ENCODE results near the gene SNAPC5.
"Not testable (repeated sequence)": the region's sequence is repeated elsewhere in the genome, so short reads cannot be mapped to it uniquely, and the experiment has no call there.

The SNAPC5 gene

DNA sequence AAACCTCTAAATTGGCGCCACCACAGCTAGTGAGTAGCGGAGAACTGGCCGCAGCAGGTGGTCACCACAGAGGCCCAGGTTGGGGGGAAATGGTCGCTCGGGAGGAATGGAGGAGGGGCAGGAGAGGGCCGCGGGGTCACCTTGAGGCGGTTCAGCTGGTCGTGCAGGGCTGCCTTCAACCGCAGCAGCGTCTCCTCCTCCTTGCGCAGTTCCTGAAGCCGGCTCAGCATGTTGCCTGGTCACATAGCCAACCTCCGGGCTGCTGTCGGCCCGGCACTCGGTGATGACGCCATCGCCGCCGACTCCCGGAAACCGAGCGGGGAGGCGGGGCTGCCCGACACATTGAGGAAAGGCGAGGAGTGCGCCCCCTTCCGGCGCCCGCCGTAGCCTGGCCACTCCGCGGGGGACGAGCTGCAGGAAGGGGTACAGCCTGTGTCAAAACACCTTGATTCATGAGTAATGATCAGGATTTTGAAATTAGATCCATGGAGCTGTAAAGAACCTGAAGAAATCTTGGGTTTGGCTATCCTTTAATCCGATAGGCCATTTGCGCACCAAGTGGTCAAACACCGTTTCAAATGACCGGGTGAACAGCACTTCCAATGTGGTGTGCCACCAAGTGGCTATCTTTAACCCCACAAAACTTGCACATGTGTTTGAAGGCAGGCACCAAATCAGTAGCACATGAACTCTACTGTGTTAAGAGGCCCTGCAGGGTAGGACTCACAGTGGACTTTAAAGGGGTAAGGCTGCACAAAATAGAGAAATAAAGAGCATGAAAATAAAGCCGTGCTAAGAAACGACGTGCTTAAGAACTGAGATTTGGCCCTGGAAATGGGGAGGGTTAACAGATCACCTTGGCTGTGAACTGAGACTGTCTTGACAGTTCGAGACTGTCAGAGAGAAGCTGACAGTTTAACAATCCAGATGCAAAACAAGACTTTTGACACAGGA, at the start of gene SNAPC5:
TSS of gene SNAPC5 (minus strand) at position 261 of the 954 bp plus-strand sequence. CDS start at position 230, 31 bp downstream.
- peak; percentile 98 for DNase-seq

DNA sequence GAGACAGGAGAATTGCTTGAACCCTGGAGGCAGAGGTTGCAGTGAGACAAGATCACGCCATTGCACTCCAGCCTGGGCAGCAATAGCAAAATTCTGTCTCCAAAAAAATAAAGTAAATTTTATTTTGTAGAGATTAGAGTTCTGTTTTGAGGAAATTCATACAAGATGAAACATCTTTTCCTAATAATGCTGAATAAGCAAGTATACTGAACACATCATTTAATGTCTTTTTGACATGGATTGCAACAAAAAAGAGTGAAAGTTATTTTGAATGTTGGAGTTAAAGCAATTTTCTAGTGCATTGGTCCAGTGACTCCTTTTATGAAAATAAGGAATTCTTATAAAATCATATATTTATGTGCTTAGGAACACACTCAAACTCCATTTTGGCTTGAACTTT, 47.7 kb upstream of the SNAPC5 start:
- no peak for DNase-seq

DNA sequence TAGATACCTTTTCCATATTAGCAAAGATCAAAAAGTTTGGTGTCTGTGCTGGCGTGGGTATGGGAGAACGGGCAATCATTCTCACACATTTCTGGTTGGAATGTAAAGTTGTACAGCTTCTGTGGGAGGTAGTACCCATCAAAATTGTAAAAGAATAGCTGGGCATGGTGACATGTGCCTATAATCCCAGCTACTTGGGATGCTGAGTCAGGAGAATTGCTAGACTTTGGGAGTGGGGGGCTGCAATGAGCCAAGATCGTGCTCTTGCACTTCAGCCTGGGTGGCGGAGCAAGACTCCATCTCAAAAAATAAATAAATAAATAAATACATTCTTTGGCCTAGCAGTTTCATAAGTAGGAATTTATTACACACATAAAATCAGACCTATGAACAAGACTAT, 45.3 kb upstream of the SNAPC5 start:
- no peak for DNase-seq

DNA sequence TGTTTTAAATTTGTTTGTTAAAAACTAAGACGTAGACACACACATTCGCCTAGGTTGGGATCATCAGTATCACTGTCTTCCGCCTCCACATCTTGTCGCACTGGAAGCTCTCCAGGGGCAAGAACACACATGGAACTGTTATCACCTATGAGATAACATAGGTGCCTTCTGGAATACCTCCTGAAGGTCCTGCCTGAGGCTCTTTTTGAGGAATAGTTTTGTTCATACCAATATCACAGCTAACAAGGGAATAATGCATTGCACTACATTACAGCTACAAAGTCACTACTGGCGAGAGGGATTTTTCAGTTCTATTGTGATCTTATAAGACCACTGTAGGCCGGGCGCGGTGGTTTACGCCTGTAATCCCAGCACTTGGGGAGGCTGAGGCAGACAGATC, 37.5 kb upstream of the SNAPC5 start:
- DNase-seq, result no peak

DNA sequence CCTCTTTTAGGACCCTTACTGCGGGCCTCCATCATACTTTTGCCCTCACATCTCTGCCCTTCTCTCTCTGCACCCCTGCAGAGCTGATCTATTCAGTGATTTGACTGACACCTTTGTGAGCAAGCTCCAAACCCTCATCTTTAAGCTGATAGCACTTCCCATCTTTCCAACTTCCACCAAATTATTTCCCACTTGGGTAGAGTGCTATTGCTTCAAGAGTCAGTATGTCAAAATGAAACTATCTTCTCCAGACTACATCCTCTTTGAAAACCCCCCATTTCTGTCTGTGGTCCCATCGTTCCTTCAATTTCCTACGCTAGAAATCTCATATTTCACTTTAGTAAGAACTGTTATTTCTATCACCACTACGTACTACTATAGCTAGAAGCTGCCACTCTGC, 27.3 kb upstream of the SNAPC5 start:
- no peak for DNase-seq

GRCh38 chr15:66523926-66524325, 26.4 kb upstream of the SNAPC5 start:
- no peak for DNase-seq

- no peak for DNase-seq
These were observed 18.4 kb upstream of the SNAPC5 start for GRCh38 chr15:66515901-66516322.

GRCh38 chr15:66514586-66514985, 17.0 kb upstream of the SNAPC5 start:
- DNase-seq, result no peak

DNA sequence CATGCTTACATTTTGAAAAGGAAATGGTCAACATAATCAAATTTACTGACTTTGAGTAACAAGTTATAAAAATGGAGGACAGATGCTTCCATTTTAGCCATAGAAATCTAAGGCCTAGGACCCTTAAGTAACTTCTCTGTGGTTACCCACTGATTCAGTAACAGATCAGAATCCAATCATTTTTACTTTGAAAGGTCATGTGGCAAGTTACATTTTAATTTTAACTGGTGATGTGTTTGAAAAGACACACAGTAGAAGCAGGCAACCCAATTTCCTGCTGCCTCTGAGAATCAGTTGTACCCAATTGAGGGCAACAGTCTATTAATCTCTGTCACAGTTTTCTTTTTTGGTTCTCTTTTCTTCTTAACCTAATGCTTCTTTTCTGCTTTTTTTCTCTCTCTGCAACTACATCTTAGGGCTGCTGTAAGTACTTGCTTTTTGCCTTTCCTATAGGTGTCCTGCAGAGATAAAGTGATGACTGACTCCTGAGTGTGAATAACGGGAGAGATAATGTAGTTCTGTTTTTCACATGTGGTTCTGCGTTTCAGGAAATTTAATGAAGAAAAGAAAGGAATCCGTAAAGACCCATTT, 10.8 kb upstream of the SNAPC5 start:
- no peak for DNase-seq

- DNase-seq, result no peak
These were observed 8.3 kb upstream of the SNAPC5 start for GRCh38 chr15:66505818-66506217.

DNA sequence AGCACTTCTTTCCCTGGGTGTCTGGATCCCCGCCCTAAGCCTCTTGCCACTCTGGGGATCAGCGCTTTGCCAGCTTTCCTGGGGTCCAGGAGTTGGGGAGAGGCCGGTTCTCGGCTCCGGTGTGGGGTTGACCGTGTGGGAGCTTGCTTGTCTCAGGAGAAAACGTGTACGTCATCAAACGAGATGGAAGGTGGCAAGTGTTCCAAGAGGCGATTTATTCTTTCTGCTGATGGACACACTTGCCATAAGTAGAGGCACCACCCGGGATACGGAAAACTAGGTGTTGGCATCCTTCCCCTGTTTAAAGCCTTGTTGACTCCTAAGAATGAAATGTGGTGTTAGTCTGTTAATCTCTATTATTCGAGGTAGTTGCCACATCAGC, 7.9 kb upstream of the SNAPC5 start:
- no peak for DNase-seq

DNA sequence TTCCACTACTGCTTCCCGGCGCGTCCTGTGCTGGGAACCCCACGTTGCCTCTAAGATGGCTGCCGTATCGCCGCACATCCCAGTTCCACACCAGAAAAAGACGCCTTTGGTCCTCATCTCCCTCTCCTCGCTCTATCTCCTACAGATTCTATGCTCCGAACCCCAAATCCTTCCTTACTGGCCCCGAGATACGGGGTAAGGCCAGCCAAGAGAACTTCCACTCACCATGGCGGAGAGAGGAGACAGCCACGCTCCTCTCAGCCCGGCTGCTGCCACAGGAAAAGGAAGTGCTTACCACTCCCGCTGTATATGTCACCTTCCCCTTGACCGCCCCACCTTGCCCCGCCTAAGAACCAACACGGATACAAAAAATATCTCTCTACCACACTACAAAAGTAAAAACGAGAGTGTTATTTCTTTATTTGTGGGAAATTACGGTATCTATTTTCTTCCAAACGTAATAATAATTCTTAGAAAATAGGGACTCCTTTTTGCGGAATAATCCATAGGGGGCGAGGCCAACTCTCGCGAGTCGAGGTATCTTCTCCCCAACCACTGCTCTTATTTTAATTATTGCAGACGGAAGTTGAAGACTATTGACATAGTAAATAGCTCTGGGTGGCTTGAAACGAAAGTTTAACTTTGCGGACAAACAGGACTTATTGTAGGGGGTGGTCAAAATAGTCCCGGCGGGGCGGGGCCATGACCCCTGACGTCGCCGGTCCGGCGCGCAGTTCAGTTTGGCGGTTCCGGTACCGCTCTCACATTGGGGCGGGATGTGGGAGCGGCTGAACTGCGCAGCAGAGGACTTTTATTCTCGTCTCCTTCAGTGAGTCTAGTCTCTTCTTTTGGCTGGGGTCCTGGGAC, 7.2 kb upstream of the SNAPC5 start, which contains the start of the genes RPL4 and ZWILCH:
TSS of gene RPL4 (minus strand) at position 293 of the 867 bp plus-strand sequence. CDS start at position 228, 65 bp downstream.
TSS of gene ZWILCH (plus strand) at position 764 of the 867 bp plus-strand sequence. CDS start at position 777, 13 bp downstream.
- peak; percentile 89 for DNase-seq

DNA sequence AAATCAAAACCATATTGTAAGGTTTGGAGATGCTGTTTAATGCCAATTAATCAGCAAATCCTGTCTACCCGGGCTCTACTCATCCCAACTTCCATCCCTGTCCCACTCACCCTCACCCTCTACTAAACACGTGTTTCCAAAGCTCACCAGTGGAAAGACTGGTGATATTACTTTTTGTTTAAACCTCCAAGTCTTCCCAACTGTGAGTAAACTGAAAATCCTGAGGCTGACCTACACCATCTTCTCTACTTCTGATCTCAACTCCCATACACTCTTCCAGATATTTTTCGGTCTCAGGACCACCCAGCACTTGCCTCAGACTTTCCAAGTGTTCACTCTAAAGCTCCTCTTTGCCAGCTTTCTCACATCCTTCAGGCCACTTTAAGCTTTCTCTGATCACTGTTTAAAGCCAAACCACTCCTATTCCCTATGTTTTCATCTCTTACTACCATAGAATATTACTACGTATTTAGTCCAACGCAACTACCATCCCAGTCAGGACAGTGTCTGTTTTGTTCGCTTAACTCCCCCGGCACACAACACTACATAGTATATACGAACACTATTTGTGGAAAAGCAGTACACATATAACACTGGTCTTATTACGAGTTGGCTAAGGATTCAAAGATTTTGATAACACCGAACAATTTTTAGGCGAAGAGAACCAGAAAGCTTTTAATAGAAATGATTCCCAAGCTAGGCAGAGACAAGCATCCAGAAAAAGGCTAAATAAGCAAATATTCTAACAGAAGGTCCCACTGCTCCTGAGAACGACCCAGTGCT, 6.4 kb upstream of the SNAPC5 start:
- no peak for DNase-seq

- not testable (repeated sequence) for DNase-seq
These were observed 5.6 kb upstream of the SNAPC5 start for GRCh38 chr15:66503041-66503648.

DNA sequence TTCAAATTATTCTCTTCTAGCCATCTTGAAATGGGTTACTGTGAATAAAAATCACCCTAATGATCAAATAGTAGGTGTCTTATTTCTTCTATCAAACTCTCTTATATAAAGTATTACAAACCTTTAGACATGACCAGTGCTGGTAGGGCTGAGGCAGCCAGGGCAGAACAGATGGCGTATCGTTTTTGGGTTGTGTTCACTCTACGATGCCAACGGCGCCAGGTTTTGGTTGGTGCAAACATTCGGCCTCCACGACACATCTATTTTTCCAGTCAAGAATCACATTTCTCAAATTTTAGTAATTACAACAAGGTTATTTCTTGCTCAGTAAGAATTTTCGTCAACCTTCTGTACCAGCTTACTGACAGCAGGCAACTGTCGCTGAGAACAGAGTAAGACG, 4.9 kb upstream of the SNAPC5 start:
- DNase-seq, result no peak

GRCh38 chr15:66500346-66500745, 2.8 kb upstream of the SNAPC5 start:
- DNase-seq, result not testable (repeated sequence)

GRCh38 chr15:66498501-66499386, 1.2 kb upstream of the SNAPC5 start:
- peak; percentile 46 for DNase-seq

GRCh38 chr15:66496951-66497501, 536 bp downstream of the SNAPC5 start:
- DNase-seq, result no peak

DNA sequence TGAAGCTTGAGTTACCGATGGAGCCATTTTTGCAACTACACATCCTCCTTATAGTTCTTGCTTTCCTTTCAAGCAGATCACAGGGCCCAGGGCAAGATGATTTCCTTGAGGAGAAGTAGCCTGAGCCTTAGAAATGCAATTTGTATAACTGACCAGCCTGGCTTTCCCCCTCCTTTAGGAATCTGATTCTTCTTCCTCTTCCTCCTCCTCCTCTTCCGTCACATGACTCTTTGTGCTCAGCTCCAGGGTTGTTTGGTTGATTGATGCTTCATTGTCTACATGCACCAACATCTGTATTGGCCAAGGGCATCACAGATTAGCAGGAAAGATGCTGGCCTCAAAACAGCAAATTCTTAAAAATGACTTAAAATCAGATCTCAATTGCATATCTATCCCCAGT, 3.3 kb downstream of the SNAPC5 start:
- DNase-seq, result no peak

- no peak for DNase-seq
These were observed 5.7 kb downstream of the SNAPC5 start for GRCh38 chr15:66491846-66492245.

Data from activated CD4-positive, alpha-beta T cell treated with anti-CD3 and anti-CD28 coated beads, Interleukin-2, amount 50 U/mL, for 16 hours (primary cell).